H1 (cell line): Measurements from ENCODE around the gene RAB34. TPM values are rescaled to one million over a fixed set of nuclear protein-coding genes. Genes with fewer than 3 reads are reported as not detected.

Experiments used
- ATF2 ChIP-seq: IDR thresholded peaks from 2 replicates; pipeline ENCODE4 v1.6.1; 2012; ENCODE audit warnings: low read length, inconsistent platforms
- BCL11A ChIP-seq, 2 experiments: IDR thresholded peaks; one replicate each; pipeline ENCODE4 v1.6.1; 2011; ENCODE audit warnings: low read depth in 2 of 2, low read length in 2 of 2, mild to moderate bottlenecking in 2 of 2
- BRCA1 ChIP-seq: IDR thresholded peaks from 2 replicates; pipeline ENCODE4 v1.6.1; 2012; ENCODE audit warnings: low read depth, low read length, improper control_type of control experiment
- CREB1 ChIP-seq: IDR thresholded peaks from 2 replicates; pipeline ENCODE4 v1.6.1; 2012; ENCODE audit warnings: inconsistent platforms
- E2F6 ChIP-seq: IDR thresholded peaks from 2 replicates; pipeline ENCODE4 v1.6.1; 2012; ENCODE audit warnings: inconsistent platforms
- EGR1 ChIP-seq: IDR thresholded peaks from 2 replicates; pipeline ENCODE4 v1.6.1; 2011; ENCODE audit warnings: low read depth, low read length, borderline replicate concordance
- GABPA ChIP-seq: IDR thresholded peaks from 2 replicates; pipeline ENCODE4 v1.6.1; 2011; ENCODE audit warnings: mild to moderate bottlenecking, low read length, moderate library complexity, borderline replicate concordance; ENCODE audit not compliant: insufficient read depth
- GTF2F1 ChIP-seq: IDR thresholded peaks from 2 replicates; pipeline ENCODE4 v1.6.1; 2012; ENCODE audit warnings: low read depth, low read length, improper control_type of control experiment, borderline replicate concordance
- HDAC2 ChIP-seq, 2 experiments: fragments of 300-600 bp in 1 of 2; sonication (generic) in 1 of 2; IDR thresholded peaks; 2 replicates each; pipeline ENCODE4 v1.6.1; 2011 to 2012; ENCODE audit warnings: low read depth in 2 of 2, low read length in 2 of 2, mild to moderate bottlenecking in 2 of 2, moderate library complexity in 2 of 2, borderline replicate concordance in 1 of 2, inconsistent platforms in 1 of 2
- JUND ChIP-seq: IDR thresholded peaks from 2 replicates; pipeline ENCODE4 v1.6.1; 2011; ENCODE audit warnings: mild to moderate bottlenecking, improper control_type of control experiment, low read length
- MAX ChIP-seq: IDR thresholded peaks from 2 replicates; pipeline ENCODE4 v1.6.1; 2012; ENCODE audit warnings: inconsistent platforms
- NRF1 ChIP-seq: IDR thresholded peaks from 2 replicates; pipeline ENCODE4 v1.6.1; 2011; ENCODE audit warnings: mild to moderate bottlenecking, low read depth, low read length, improper control_type of control experiment
- PHF8 ChIP-seq: fragments of 200-600 bp; sonication (generic); conservative IDR thresholded peaks from 2 replicates; pipeline ENCODE4 v1.7.1; 2012; ENCODE audit warnings: low read depth, mild to moderate bottlenecking, inconsistent platforms, low read length, moderate library complexity
- POLR2A ChIP-seq, 2 experiments: IDR thresholded peaks; 1 replicate in 1 of 2; 2 replicates in 1 of 2; pipeline ENCODE4 v1.6.1; 2011; ENCODE audit warnings: low read depth in 2 of 2, low read length in 2 of 2, mild to moderate bottlenecking in 2 of 2; ENCODE audit errors: control extremely low read depth in 1 of 2
- RBBP5 ChIP-seq: IDR thresholded peaks from 2 replicates; pipeline ENCODE4 v1.7.1; 2012; ENCODE audit warnings: low read depth, mild to moderate bottlenecking, inconsistent platforms, low read length, moderate library complexity, borderline replicate concordance
- RFX5 ChIP-seq: IDR thresholded peaks from 2 replicates; pipeline ENCODE4 v1.6.1; 2011; ENCODE audit warnings: low read depth, low read length, improper control_type of control experiment, borderline replicate concordance
- RNF2 ChIP-seq: fragments of 200-900, 300-1000 bp; sonication (generic); IDR thresholded peaks from 2 replicates; pipeline ENCODE4 v1.7.1; 2016; ENCODE audit warnings: borderline replicate concordance, low read depth, mild to moderate bottlenecking, antibody characterized with exemption, low read length; ENCODE audit not compliant: poor library complexity, severe bottlenecking; ENCODE audit errors: missing control alignments
- RXRA ChIP-seq: IDR thresholded peaks from 2 replicates; pipeline ENCODE4 v1.6.1; 2011; ENCODE audit warnings: low read depth, mild to moderate bottlenecking, low read length, moderate library complexity; ENCODE audit not compliant: insufficient read depth
- SIX5 ChIP-seq: IDR thresholded peaks from 2 replicates; pipeline ENCODE4 v1.6.1; 2011; ENCODE audit warnings: mild to moderate bottlenecking, low read depth, low read length
- SP2 ChIP-seq: IDR thresholded peaks from 2 replicates; pipeline ENCODE4 v1.6.1; 2012; ENCODE audit warnings: mild to moderate bottlenecking, low read length, inconsistent platforms
- TAF1 ChIP-seq: IDR thresholded peaks from 2 replicates; pipeline ENCODE4 v1.6.1; 2011; ENCODE audit warnings: mild to moderate bottlenecking, low read depth, low read length
- TAF7 ChIP-seq: optimal IDR thresholded peaks from 2 replicates; pipeline ENCODE3; 2011; ENCODE audit warnings: low read depth, mild to moderate bottlenecking, inconsistent platforms, low read length, moderate library complexity, borderline replicate concordance
- TBP ChIP-seq: IDR thresholded peaks from 2 replicates; pipeline ENCODE4 v1.6.1; 2011; ENCODE audit warnings: low read depth, low read length, improper control_type of control experiment
- YY1 ChIP-seq: IDR thresholded peaks from 2 replicates; pipeline ENCODE4 v1.6.1; 2011; ENCODE audit warnings: low read depth, mild to moderate bottlenecking, low read length
- polyA plus RNA-seq, 7 experiments: library from polyadenylated mRNA; depleted of rRNA in 3 of 7; stranded (reverse) in 5 of 7; unstranded in 2 of 7; fragments of >200 nt in 5 of 7; fragments of 200-250 nt in 2 of 7; gene quantifications; 1 replicate in 5 of 7; 2 replicates in 1 of 7; 4 replicates in 1 of 7; pipeline versions ENCODE4 v1.2.1 to v1.2.3, GENCODE V29; 2011 to 2013; ENCODE audit warnings: missing spikeins in 2 of 7, mixed read lengths in 2 of 7
- total RNA-seq: library from RNA; stranded (reverse); fragmentation: NEBNext Ultra II Directional; extraction: Animal tissue kit (Norgen Biotek cat#: 25700); gene quantifications from 2 replicates; pipeline ENCODE4 v1.2.1, GENCODE V29; 2021

Gene RAB34
- total and polyA plus RNA-seq, 2 of the 8 experiments (the other 6 are each of a cell fraction or from before 2014, with no cell fraction given), result 237 to 305 TPM

- no peak for TF ChIP-seq RNF2
- no peak for TF ChIP-seq RXRA
- TF ChIP-seq E2F6, result no peak
- TF ChIP-seq JUND, result no peak
- TF ChIP-seq SP2, result no peak
- TF ChIP-seq MAX, result no peak
- peak; percentile 51; the same call in 1 of the 2 replicates for TF ChIP-seq TAF1
- no peak for TF ChIP-seq CREB1
- TF ChIP-seq SIX5, result no peak
- TF ChIP-seq BRCA1, result no peak
- no peak for TF ChIP-seq NRF1
- TF ChIP-seq PHF8, result no peak
- TF ChIP-seq GTF2F1, result 0 out of 2 replicates have a peak, but pooled peaks have one; percentile 19
- TF ChIP-seq RFX5, result no peak
- TF ChIP-seq EGR1, result no peak
- TF ChIP-seq GABPA, result no peak
- TF ChIP-seq TBP, result no peak
- TF ChIP-seq YY1, result no peak
- no peak for TF ChIP-seq BCL11A (IDR thresholded peaks at IDR 0.05; ENCODE audit: low read depth in 2 of 2, low read length in 2 of 2)
- no peak for TF ChIP-seq TAF7
- TF ChIP-seq HDAC2 (IDR thresholded peaks at IDR 0.05; ENCODE audit: borderline replicate concordance in 1 of 2, low read depth in 2 of 2, low read length in 2 of 2), result no peak
- peak in 1 of 2 experiments; percentile 63; a peak in 2 of 3 replicates for TF ChIP-seq POLR2A (IDR thresholded peaks at IDR 0.05; ENCODE audit: control extremely low read depth in 1 of 2, low read depth in 2 of 2, low read length in 2 of 2)
- no peak for TF ChIP-seq ATF2
- TF ChIP-seq RBBP5, result peak; percentile 89; the same call in 1 of the 2 replicates
Measured at GRCh38 chr17:28746611-28747050, 29.0 kb upstream of the RAB34 start (continued).
